OCI-LY7 (cell line): ENCODE measurements around the gene TMEM178B. TPM values are rescaled to one million over a fixed set of nuclear protein-coding genes. Genes with fewer than 3 reads are reported as not detected.

Source experiments
- BruUV-seq: library from RNA; stranded (reverse); fragments of 400-500 nt; replicated peaks from 2 replicates; lab custom pipeline; 2021; lab: Mats Ljungman, UMichigan
- CTCF ChIA-PET: fragments of 300-600 bp; sonication (Branson Sonifier 250); formaldehyde crosslinking; loops from one replicate; lab custom pipeline; 2022; ENCODE audit warnings: antibody characterized with exemption; ENCODE audit not compliant: unreplicated experiment; lab: Charles Lee
- POLR2A ChIA-PET: fragments of 300-600 bp; sonication (Branson Sonifier 250); formaldehyde crosslinking; loops from one replicate; lab custom pipeline; 2022; ENCODE audit warnings: antibody characterized with exemption; lab: Charles Lee
- DNase-seq: peaks from one replicate; pipeline ENCODE4 v3.0.0-alpha.2; 2015; ENCODE audit warnings: low spot score
- H2AFZ ChIP-seq: fragments of 200-600 bp; sonication (generic), shearing (Covaris generic); 2 replicates; pipeline ENCODE4 v1.6.1; 2014; ENCODE audit warnings: mild to moderate bottlenecking, antibody characterized with exemption, low read length, moderate library complexity
- H3K27ac ChIP-seq: fragments of 200-600 bp; sonication (generic); 2 replicates; pipeline ENCODE4 v1.5.1; 2014; ENCODE audit warnings: mixed run types, low read depth, mild to moderate bottlenecking, moderate library complexity, low read length, inconsistent platforms; ENCODE audit not compliant: poor library complexity, severe bottlenecking
- H3K36me3 ChIP-seq: fragments of 200-600 bp; sonication (generic); 2 replicates; pipeline ENCODE4 v1.6.1; 2014; ENCODE audit warnings: mild to moderate bottlenecking, antibody characterized with exemption, low read length, moderate library complexity, mixed read lengths; ENCODE audit not compliant: insufficient read depth
- H3K4me1 ChIP-seq: fragments of 200-600 bp; sonication (generic); 2 replicates; pipeline ENCODE4 v1.5.1; 2014; ENCODE audit warnings: mild to moderate bottlenecking, low read length; ENCODE audit not compliant: insufficient read depth, poor library complexity, severe bottlenecking
- H3K4me2 ChIP-seq: fragments of 200-600 bp; sonication (generic); 2 replicates; pipeline ENCODE4 v1.6.1; 2014; ENCODE audit warnings: mild to moderate bottlenecking, low read length
- H3K4me3 ChIP-seq: fragments of 200-600 bp; sonication (generic); 2 replicates; pipeline ENCODE4 v1.5.1; 2014; ENCODE audit warnings: mild to moderate bottlenecking, low read depth, low read length; ENCODE audit not compliant: poor library complexity, severe bottlenecking
- H3K79me2 ChIP-seq: fragments of 200-600 bp; sonication (generic); 2 replicates; pipeline ENCODE4 v1.6.1; 2016; ENCODE audit warnings: low read depth, mild to moderate bottlenecking, low read length, moderate library complexity, mixed read lengths; ENCODE audit not compliant: insufficient read depth
- H3K9me2 ChIP-seq: fragments of 200-600 bp; sonication (generic); 2 replicates; pipeline ENCODE4 v1.6.1; 2016; ENCODE audit warnings: mild to moderate bottlenecking, low read length, mixed read lengths; ENCODE audit not compliant: insufficient read depth
- H3K9me3 ChIP-seq: fragments of 200-600 bp; sonication (generic); 2 replicates; pipeline ENCODE4 v1.6.1; 2014; ENCODE audit warnings: mild to moderate bottlenecking, mixed run types, low read length, mixed read lengths
- H4K20me1 ChIP-seq: fragments of 200-600 bp; sonication (generic); 2 replicates; pipeline ENCODE4 v1.6.1; 2014; ENCODE audit warnings: mild to moderate bottlenecking, antibody characterized with exemption, low read length, moderate library complexity, mixed read lengths; ENCODE audit not compliant: insufficient read depth
- CTCF ChIP-seq: fragments of 200-600 bp; sonication (generic); conservative IDR thresholded peaks from 2 replicates; pipeline ENCODE4 v1.5.1; 2014; ENCODE audit warnings: mild to moderate bottlenecking, antibody characterized with exemption, low read length, moderate library complexity, mixed read lengths
- EZH2phosphoT487 ChIP-seq: fragments of 200-600 bp; sonication (generic); IDR thresholded peaks from 2 replicates; pipeline ENCODE4 v1.6.1; 2018; ENCODE audit warnings: low read depth, borderline replicate concordance, mild to moderate bottlenecking, mixed run types, antibody characterized with exemption, low read length, moderate library complexity, mixed read lengths
- intact Hi-C: fragments of 100-400 bp; cut with micrococcal nuclease; formaldehyde crosslinking; loops from one replicate; pipeline ENCODE4 v1.10.0; 2022; ENCODE audit not compliant: unreplicated experiment
- total RNA-seq, 2 experiments: library from RNA; depleted of rRNA in 1 of 2; stranded (reverse); fragments of >200 nt in 1 of 2; shearing (Covaris generic) in 1 of 2; gene quantifications; 2 replicates each; pipeline ENCODE4 v1.2.3, GENCODE V29; 2014 to 2022

The TMEM178B gene
- total RNA-seq, 2 experiments from 2014 or later, result not detected

- no peak overlapping the region for H3K4me2 ChIP-seq
- intact Hi-C loops, result no loop called here
- H3K4me3 ChIP-seq, result no peak overlapping the region
- ChIA-PET CTCF (no interaction called here), POLR2A (interaction anchor here (1.3 kb wide), 1 partner anchor 14 kb away, joined by 3 read pairs; no protein-coding TSS in a partner anchor)
- H3K27ac ChIP-seq, result no peak overlapping the region
- no peaks in the 10 kb centered on the region for H3K9me3 ChIP-seq
- TF ChIP-seq EZH2phosphoT487 (no peak), CTCF (no peak)
- H4K20me1 ChIP-seq, result no peaks in the 10 kb centered on the region
- no peaks in the 10 kb centered on the region for H3K4me1 ChIP-seq
- no peaks in the 10 kb centered on the region for H3K9me2 ChIP-seq
- no peak overlapping the region for H2AFZ ChIP-seq
- DNase-seq, result no peak
- H3K79me2 ChIP-seq, result no peaks in the 10 kb centered on the region
- H3K36me3 ChIP-seq, result no peaks in the 10 kb centered on the region
- no TSS peak for BruUV-seq
Measured at GRCh38 chr7:141361960-141362359, 288.1 kb downstream of the TMEM178B start.

DNA sequence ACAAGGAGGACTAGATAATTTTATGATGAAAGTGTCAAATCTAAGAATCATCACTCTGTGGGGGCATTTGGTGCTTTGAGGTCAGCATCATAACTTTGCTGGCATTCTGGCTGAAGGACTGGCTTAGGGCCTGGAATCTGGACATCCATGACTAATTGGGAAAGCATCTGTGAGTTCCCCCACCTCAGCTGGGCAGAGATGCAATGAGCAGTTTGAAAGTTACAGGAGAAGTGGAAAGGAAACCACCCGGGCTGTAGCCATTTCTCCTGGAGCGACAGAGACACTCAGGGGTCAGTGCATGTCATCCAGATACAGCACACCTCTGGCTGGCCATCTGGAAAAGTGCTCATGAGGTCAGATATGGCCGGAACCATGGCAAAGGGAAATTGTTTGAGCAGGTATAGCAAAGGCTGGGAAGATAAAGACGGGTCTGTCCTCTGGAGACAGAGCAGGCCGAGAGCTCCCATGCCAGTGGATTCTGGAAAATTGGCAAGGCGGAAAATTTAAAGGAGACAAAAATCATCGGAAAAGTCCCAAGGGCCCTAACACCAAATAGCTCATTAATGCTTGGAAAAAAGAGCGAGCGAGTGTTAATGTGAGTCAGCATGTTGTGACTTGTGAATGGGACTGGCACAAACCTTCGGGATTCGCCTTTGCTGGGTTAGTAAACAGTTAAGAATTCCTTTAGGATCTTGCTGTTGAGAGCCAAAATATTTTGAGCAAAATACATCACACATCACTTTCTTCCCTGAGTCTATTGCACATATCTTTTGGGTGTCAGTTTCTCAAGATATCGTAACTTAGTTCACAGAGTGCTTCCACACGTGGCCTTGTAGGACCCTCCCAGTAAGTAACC, 288.9 kb downstream of the TMEM178B start:
- H3K79me2 ChIP-seq, result no peaks in the 10 kb centered on the region
- no peaks in the 10 kb centered on the region for H3K4me1 ChIP-seq
- H3K36me3 ChIP-seq, result no peaks in the 10 kb centered on the region
- no peak overlapping the region for H3K4me2 ChIP-seq
- H4K20me1 ChIP-seq, result no peaks in the 10 kb centered on the region
- H3K9me3 ChIP-seq, result no peaks in the 10 kb centered on the region
- BruUV-seq, result no TSS peak
- no peak overlapping the region for H2AFZ ChIP-seq
- ChIA-PET CTCF (no interaction called here), POLR2A (interaction anchor here (1.3 kb wide), 1 partner anchor 13 kb away, joined by 3 read pairs; no protein-coding TSS in a partner anchor)
- no peak overlapping the region for H3K4me3 ChIP-seq
- intact Hi-C loops, result no loop called here
- TF ChIP-seq CTCF (no peak), EZH2phosphoT487 (no peak)
- H3K9me2 ChIP-seq, result no peaks in the 10 kb centered on the region
- H3K27ac ChIP-seq, result no peak overlapping the region
- DNase-seq, result no peak

GRCh38 chr7:141363748-141364147, 289.9 kb downstream of the TMEM178B start:
- H3K79me2 ChIP-seq, result no peaks in the 10 kb centered on the region
- no peaks in the 10 kb centered on the region for H3K9me2 ChIP-seq
- H3K27ac ChIP-seq, result no peak overlapping the region
- no peaks in the 10 kb centered on the region for H3K36me3 ChIP-seq
- no peak overlapping the region for H2AFZ ChIP-seq
- intact Hi-C loops, result no loop called here
- ChIA-PET CTCF (no interaction called here), POLR2A (no interaction called here)
- BruUV-seq, result no TSS peak
- no peak for TF ChIP-seq CTCF
- no peak for TF ChIP-seq EZH2phosphoT487
- no peak overlapping the region for H3K4me2 ChIP-seq
- no peaks in the 10 kb centered on the region for H3K4me1 ChIP-seq
- H3K4me3 ChIP-seq, result no peak overlapping the region
- no peaks in the 10 kb centered on the region for H4K20me1 ChIP-seq
- no peaks in the 10 kb centered on the region for H3K9me3 ChIP-seq
- no peak for DNase-seq
